Measurements from ENCODE around the gene WDR33.

DNA sequence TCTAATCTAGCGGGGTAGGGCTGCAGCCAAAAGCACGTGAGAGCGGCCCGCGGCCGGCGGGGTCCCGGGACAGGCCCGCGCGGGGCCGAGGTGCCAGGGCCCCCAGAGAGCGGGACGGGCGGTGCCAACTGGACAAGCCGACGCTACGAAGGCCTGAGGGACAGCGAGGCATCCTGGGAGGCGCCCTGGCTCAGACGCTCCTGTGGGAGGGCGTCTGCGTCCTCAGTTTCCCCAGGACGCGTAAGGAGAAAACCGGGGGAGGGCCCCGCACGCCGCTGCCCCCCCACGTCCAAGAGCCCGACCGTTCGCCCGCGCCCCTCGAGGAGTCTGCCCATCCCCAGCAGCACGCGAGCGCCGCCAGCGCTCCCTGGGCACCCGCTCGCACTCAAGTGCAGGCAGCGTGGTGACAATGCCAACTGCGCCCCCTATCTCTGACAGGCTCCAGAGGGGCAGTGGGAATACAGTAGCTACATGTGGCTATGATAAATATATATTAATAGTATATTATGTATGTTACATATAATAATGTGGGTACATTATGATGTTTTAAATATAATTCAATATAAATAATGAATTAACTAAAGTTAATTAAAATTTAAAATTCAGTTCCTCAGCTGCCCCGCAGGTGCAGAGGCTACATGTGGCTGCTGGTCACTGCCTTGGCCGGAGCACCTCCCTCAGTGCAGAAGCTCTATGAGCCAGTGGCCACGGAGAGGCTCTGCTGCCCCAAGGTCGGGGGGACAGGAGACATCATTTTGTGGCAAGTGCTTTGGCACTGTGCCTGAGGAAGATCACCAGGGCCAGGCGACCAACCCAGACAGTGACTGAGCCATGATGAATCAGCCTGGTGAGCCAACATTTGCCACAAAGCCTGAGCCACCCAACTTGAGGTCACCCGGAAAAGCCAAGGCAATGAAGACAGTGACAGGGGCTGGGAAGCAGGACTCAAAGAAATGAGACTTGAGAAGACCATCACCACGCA, 115.2 kb downstream of the WDR33 start:
- TF ChIP-seq, protein P1, sequence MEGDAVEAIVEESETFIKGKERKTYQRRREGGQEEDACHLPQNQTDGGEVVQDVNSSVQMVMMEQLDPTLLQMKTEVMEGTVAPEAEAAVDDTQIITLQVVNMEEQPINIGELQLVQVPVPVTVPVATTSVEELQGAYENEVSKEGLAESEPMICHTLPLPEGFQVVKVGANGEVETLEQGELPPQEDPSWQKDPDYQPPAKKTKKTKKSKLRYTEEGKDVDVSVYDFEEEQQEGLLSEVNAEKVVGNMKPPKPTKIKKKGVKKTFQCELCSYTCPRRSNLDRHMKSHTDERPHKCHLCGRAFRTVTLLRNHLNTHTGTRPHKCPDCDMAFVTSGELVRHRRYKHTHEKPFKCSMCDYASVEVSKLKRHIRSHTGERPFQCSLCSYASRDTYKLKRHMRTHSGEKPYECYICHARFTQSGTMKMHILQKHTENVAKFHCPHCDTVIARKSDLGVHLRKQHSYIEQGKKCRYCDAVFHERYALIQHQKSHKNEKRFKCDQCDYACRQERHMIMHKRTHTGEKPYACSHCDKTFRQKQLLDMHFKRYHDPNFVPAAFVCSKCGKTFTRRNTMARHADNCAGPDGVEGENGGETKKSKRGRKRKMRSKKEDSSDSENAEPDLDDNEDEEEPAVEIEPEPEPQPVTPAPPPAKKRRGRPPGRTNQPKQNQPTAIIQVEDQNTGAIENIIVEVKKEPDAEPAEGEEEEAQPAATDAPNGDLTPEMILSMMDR (IDR thresholded peaks at IDR 0.05): peak in 3 of 4 donors; percentile 28 to 52 (median 42)
- no peak for TF ChIP-seq POLR2A (IDR thresholded peaks at IDR 0.05)

All from right lobe of liver (tissue), 4 donors.